ENCODE measurements around the gene ANXA8. TPM values are rescaled to one million over a fixed set of nuclear protein-coding genes. Genes with fewer than 3 reads are reported as not detected.
"Not testable (repeated sequence)": the region's sequence is repeated elsewhere in the genome, so short reads cannot be mapped to it uniquely, and the experiment has no call there.

ANXA8 gene
- total and polyA plus RNA-seq, 3 experiments from 2014 or later, result not detected

- H3K27me3 Mint-ChIP-seq; H3K36me3 ChIP-seq (ENCODE audit: insufficient read depth, low read length); H3K4me1 ChIP-seq (ENCODE audit: insufficient read depth, low read length); H3K9me3 ChIP-seq (ENCODE audit: low read length); H3K27ac ChIP-seq (ENCODE audit: low read depth, low read length); H3K36me3 Mint-ChIP-seq; POLR2A ChIA-PET; H3K4me1 Mint-ChIP-seq; H3K4me3 ChIP-seq (ENCODE audit: low read length); DNase-seq; H3K9me3 Mint-ChIP-seq; CTCF ChIA-PET; H3K4me3 Mint-ChIP-seq; H3K27ac Mint-ChIP-seq; H3K27me3 ChIP-seq (ENCODE audit: insufficient read depth, low read length, poor library complexity, severe bottlenecking): not testable (repeated sequence)
These were observed 2.1 kb downstream of the ANXA8 start for GRCh38 chr10:47481768-47482181.

GRCh38 chr10:47481182-47481766 lies 2.6 kb downstream of the ANXA8 start:
- H3K27ac Mint-ChIP-seq, H3K9me3 Mint-ChIP-seq, H3K4me3 Mint-ChIP-seq: not testable (repeated sequence)

DNA sequence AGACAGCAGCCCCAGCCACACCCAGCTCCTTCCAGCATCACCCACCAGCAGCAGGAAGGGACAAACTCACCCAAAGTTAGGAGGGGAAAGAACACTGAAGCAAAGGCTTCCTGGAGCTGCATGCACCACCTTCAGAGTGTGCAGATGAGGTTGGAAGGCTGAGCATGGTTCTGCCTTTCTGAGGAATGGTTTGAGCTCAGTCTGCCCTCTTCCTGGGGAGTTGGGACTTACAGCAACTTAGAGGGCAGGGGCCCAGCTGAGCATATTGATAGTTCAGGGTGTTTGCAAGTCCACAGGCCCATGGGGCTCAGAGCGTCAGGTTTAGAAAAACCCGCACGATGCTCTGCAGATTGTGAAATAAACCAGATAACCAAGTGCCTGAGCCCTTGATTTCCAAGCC lies 3.8 kb downstream of the ANXA8 start:
- DNase-seq; H3K4me1 Mint-ChIP-seq; H3K4me3 ChIP-seq (ENCODE audit: low read length); H3K9me3 Mint-ChIP-seq; H3K27me3 Mint-ChIP-seq; H3K4me3 Mint-ChIP-seq; POLR2A ChIA-PET; H3K36me3 Mint-ChIP-seq; H3K36me3 ChIP-seq (ENCODE audit: insufficient read depth, low read length); H3K4me1 ChIP-seq (ENCODE audit: insufficient read depth, low read length); H3K27ac ChIP-seq (ENCODE audit: low read depth, low read length); CTCF ChIA-PET; H3K27me3 ChIP-seq (ENCODE audit: insufficient read depth, low read length, poor library complexity, severe bottlenecking); H3K9me3 ChIP-seq (ENCODE audit: low read length); H3K27ac Mint-ChIP-seq: not testable (repeated sequence)

More at GRCh38 chr10:47481182-47481766, 2.6 kb downstream of the ANXA8 start:
- H3K4me3 ChIP-seq (ENCODE audit: low read length); H3K9me3 ChIP-seq (ENCODE audit: low read length); H3K27ac ChIP-seq (ENCODE audit: low read depth, low read length); POLR2A ChIA-PET; DNase-seq; H3K36me3 Mint-ChIP-seq; H3K27me3 ChIP-seq (ENCODE audit: insufficient read depth, low read length, poor library complexity, severe bottlenecking); H3K36me3 ChIP-seq (ENCODE audit: insufficient read depth, low read length); CTCF ChIA-PET; H3K4me1 ChIP-seq (ENCODE audit: insufficient read depth, low read length); H3K27me3 Mint-ChIP-seq; H3K4me1 Mint-ChIP-seq: not testable (repeated sequence)

GRCh38 chr10:47478114-47478513 lies 5.8 kb downstream of the ANXA8 start:
- H3K27ac ChIP-seq (ENCODE audit: low read depth, low read length); POLR2A ChIA-PET; H3K36me3 ChIP-seq (ENCODE audit: insufficient read depth, low read length); H3K36me3 Mint-ChIP-seq; H3K4me1 ChIP-seq (ENCODE audit: insufficient read depth, low read length); H3K9me3 Mint-ChIP-seq; H3K27me3 Mint-ChIP-seq; CTCF ChIA-PET; H3K4me3 ChIP-seq (ENCODE audit: low read length); H3K27ac Mint-ChIP-seq; H3K9me3 ChIP-seq (ENCODE audit: low read length); H3K4me1 Mint-ChIP-seq; DNase-seq; H3K27me3 ChIP-seq (ENCODE audit: insufficient read depth, low read length, poor library complexity, severe bottlenecking); H3K4me3 Mint-ChIP-seq: not testable (repeated sequence)

DNA sequence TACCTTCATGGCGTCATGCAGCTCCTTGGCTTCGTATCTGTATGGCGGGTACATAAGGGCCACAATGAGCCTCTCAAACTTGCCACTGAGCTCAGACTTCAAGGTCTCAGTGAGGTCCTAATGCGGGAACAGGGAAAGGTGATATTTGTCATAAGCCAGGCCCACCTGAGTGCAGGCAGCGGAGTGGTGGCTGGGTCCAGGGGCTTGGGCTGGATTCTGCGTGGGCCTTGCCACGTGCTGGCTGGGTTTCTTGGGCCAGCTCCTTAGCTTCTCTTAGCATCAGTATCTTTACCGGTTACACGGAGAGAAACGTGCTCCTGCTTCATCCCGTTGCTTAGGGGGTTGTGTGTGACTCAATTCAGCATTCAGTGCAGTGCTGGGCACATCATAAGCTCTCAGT lies 6.8 kb downstream of the ANXA8 start:
- H3K4me1 ChIP-seq (ENCODE audit: insufficient read depth, low read length); H3K27ac Mint-ChIP-seq; H3K27ac ChIP-seq (ENCODE audit: low read depth, low read length); H3K36me3 ChIP-seq (ENCODE audit: insufficient read depth, low read length); H3K27me3 Mint-ChIP-seq; H3K4me1 Mint-ChIP-seq; DNase-seq; H3K4me3 Mint-ChIP-seq; CTCF ChIA-PET; H3K4me3 ChIP-seq (ENCODE audit: low read length); H3K9me3 ChIP-seq (ENCODE audit: low read length); POLR2A ChIA-PET; H3K36me3 Mint-ChIP-seq; H3K9me3 Mint-ChIP-seq; H3K27me3 ChIP-seq (ENCODE audit: insufficient read depth, low read length, poor library complexity, severe bottlenecking): not testable (repeated sequence)

GRCh38 chr10:47475101-47475500 lies 8.8 kb downstream of the ANXA8 start:
- H3K4me1 ChIP-seq (ENCODE audit: insufficient read depth, low read length); H3K27ac Mint-ChIP-seq; H3K9me3 Mint-ChIP-seq; H3K36me3 ChIP-seq (ENCODE audit: insufficient read depth, low read length); H3K4me3 ChIP-seq (ENCODE audit: low read length); H3K36me3 Mint-ChIP-seq; H3K27me3 ChIP-seq (ENCODE audit: insufficient read depth, low read length, poor library complexity, severe bottlenecking); H3K27me3 Mint-ChIP-seq; H3K9me3 ChIP-seq (ENCODE audit: low read length); POLR2A ChIA-PET; H3K4me3 Mint-ChIP-seq; H3K4me1 Mint-ChIP-seq; DNase-seq; CTCF ChIA-PET; H3K27ac ChIP-seq (ENCODE audit: low read depth, low read length): not testable (repeated sequence)

- DNase-seq; H3K27me3 Mint-ChIP-seq; CTCF ChIA-PET; H3K27ac ChIP-seq (ENCODE audit: low read depth, low read length); H3K9me3 ChIP-seq (ENCODE audit: low read length); H3K4me3 ChIP-seq (ENCODE audit: low read length); H3K27ac Mint-ChIP-seq; H3K36me3 ChIP-seq (ENCODE audit: insufficient read depth, low read length); H3K9me3 Mint-ChIP-seq; H3K4me1 ChIP-seq (ENCODE audit: insufficient read depth, low read length); H3K36me3 Mint-ChIP-seq; H3K4me1 Mint-ChIP-seq; H3K4me3 Mint-ChIP-seq; H3K27me3 ChIP-seq (ENCODE audit: insufficient read depth, low read length, poor library complexity, severe bottlenecking); POLR2A ChIA-PET: not testable (repeated sequence)
These were observed 10.4 kb downstream of the ANXA8 start for GRCh38 chr10:47473516-47473915.

DNA sequence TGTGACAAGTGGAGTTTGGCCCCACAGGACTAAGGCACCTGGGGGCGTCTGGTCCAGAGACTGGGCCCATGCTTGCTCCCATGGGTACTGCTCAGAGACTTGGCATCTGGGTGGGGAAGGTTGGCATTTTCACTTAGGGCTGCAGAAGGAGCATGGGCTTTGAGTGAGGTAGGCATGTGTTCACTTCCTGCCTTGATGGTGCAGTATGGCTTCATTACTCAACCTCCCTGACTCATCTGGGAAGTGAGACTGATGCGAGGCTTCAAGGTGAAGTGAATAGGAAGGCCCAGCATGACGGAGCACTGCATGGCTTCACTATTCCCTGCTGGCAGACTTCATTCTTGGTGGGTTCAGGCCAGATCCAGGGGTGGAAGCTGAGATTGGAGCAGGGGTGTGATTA lies 11.3 kb downstream of the ANXA8 start:
- H3K36me3 ChIP-seq (ENCODE audit: insufficient read depth, low read length); H3K4me1 Mint-ChIP-seq; POLR2A ChIA-PET; H3K4me3 ChIP-seq (ENCODE audit: low read length); H3K36me3 Mint-ChIP-seq; H3K27me3 ChIP-seq (ENCODE audit: insufficient read depth, low read length, poor library complexity, severe bottlenecking); DNase-seq; H3K27ac ChIP-seq (ENCODE audit: low read depth, low read length); H3K27ac Mint-ChIP-seq; H3K4me1 ChIP-seq (ENCODE audit: insufficient read depth, low read length); H3K27me3 Mint-ChIP-seq; H3K9me3 ChIP-seq (ENCODE audit: low read length); H3K9me3 Mint-ChIP-seq; CTCF ChIA-PET; H3K4me3 Mint-ChIP-seq: not testable (repeated sequence)

DNA sequence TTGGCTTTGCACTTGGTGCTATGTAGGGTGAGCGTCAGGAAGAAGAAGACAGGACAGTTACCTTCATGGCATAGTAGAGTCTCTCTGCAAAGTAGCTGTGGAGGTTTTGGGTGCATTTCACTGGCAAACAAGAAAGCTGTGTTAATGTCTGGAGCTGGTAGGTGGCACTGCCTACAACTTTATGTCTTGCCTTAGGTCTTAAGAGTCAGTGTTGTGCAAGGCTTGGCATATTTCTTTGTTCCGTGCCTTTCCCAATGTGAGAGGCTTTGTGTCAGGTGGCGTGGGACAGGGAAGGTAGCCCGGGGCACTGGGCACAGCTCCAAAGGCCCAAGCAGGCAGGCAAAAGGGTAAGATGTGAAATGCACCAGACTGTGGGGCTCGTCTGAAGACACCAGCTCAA lies 11.8 kb downstream of the ANXA8 start:
- CTCF ChIA-PET; H3K27ac ChIP-seq (ENCODE audit: low read depth, low read length); DNase-seq; H3K27ac Mint-ChIP-seq; H3K27me3 Mint-ChIP-seq; H3K9me3 ChIP-seq (ENCODE audit: low read length); H3K4me3 ChIP-seq (ENCODE audit: low read length); H3K36me3 ChIP-seq (ENCODE audit: insufficient read depth, low read length); H3K4me3 Mint-ChIP-seq; H3K36me3 Mint-ChIP-seq; H3K27me3 ChIP-seq (ENCODE audit: insufficient read depth, low read length, poor library complexity, severe bottlenecking); H3K4me1 ChIP-seq (ENCODE audit: insufficient read depth, low read length); POLR2A ChIA-PET; H3K4me1 Mint-ChIP-seq; H3K9me3 Mint-ChIP-seq: not testable (repeated sequence)

Measured in CD8-positive, alpha-beta memory T cell (primary cell).